Measurements from ENCODE around the gene GJB5.

The GJB5 gene

GRCh38 chr1:34757386-34757785 lies 2.5 kb downstream of the GJB5 start:
- TF ChIP-seq CTCF (IDR thresholded peaks at IDR 0.05; ENCODE audit: low read depth, low read length), result no peak
- no peak for DNase-seq (ENCODE audit: extremely low read depth, low read depth)

GRCh38 chr1:34758751-34759150 lies 3.9 kb downstream of the GJB5 start:
- no peak for DNase-seq (ENCODE audit: extremely low read depth, low read depth)
- no peak for TF ChIP-seq CTCF (IDR thresholded peaks at IDR 0.05; ENCODE audit: low read depth, low read length)

- TF ChIP-seq CTCF (IDR thresholded peaks at IDR 0.05; ENCODE audit: low read depth, low read length), result no peak
- no peak for DNase-seq (ENCODE audit: extremely low read depth, low read depth)
Observed at GRCh38 chr1:34759503-34760357, 4.9 kb downstream of the GJB5 start, which contains the start of gene GJB4. TSS of gene GJB4 (plus strand) at chr1:34759740. CDS start at chr1:34761255, 1,515 bp downstream.

GRCh38 chr1:34761176-34761761 lies 6.4 kb downstream of the GJB5 start:
- no peak for DNase-seq (ENCODE audit: extremely low read depth, low read depth)
- no peak for TF ChIP-seq CTCF (IDR thresholded peaks at IDR 0.05; ENCODE audit: low read depth, low read length)

GRCh38 chr1:34761776-34762307 lies 7.0 kb downstream of the GJB5 start:
- no peak for TF ChIP-seq CTCF (IDR thresholded peaks at IDR 0.05; ENCODE audit: low read depth, low read length)
- DNase-seq (ENCODE audit: extremely low read depth, low read depth), result no peak

- TF ChIP-seq CTCF (IDR thresholded peaks at IDR 0.05; ENCODE audit: low read depth, low read length), result no peak
- DNase-seq (ENCODE audit: extremely low read depth, low read depth), result no peak
Observed at GRCh38 chr1:34762474-34763141, 7.8 kb downstream of the GJB5 start.
